Activated CD8-positive, alpha-beta memory T cell treated with anti-CD3 and anti-CD28 coated beads for 36 hours (primary cell): ENCODE measurements around the gene DDX21. TPM values are rescaled to one million over a fixed set of nuclear protein-coding genes. Genes with fewer than 3 reads are reported as not detected.
"Not testable (repeated sequence)": the region's sequence is repeated elsewhere in the genome, so short reads cannot be mapped to it uniquely, and the experiment has no call there.

Experiments
- CTCF ChIA-PET: fragments of 350-600 bp; sonication (Branson Sonifier 250); formaldehyde crosslinking; loops from one replicate; lab custom pipeline; 2021; ENCODE audit warnings: antibody characterized with exemption; lab: Charles Lee
- POLR2A ChIA-PET: fragments of 350-600 bp; sonication (Branson Sonifier 250); formaldehyde crosslinking; loops from one replicate; lab custom pipeline; 2021; ENCODE audit warnings: antibody characterized with exemption; lab: Charles Lee
- total RNA-seq, 2 experiments: library from RNA; stranded (reverse); gene quantifications; one replicate each; pipeline ENCODE4 v1.2.3, GENCODE V29; 2021

The DDX21 gene
- total RNA-seq, 2 experiments from 2014 or later: 287 to 290 TPM

DNA sequence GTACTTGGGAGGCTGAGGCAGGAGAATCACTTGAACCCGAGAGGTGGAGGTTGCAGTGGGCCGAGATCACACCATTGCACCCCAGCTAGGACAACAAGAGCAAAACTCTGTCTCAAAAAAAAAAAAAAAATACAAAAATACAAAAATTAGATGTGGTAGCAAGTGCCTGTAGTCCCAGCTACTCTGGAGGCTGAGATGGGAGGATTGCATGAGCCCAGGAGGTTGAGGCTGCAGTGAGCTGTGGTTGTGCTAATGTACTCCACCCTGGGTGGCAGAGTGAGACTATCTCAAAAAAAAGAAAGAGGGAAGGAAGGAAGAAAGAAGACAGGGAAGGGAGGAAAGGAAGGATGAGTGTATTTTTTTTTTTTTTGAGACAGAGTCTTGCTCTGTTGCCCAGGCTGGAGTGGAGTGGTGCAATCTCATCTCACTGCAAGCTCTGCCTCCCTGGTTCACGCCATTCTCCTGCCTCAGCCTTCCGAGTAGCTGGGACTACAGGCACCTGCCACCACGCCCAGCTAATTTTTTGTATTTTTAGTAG is 20.0 kb downstream of the DDX21 start:
- CTCF ChIA-PET: not testable (repeated sequence)
- POLR2A ChIA-PET: interaction anchor here (0.7 to 1.2 kb wide), 2 partner anchors 25 to 179 kb away, joined by 3 read pairs; no protein-coding TSS in a partner anchor

GRCh38 chr10:68979738-68980137 is 23.8 kb downstream of the DDX21 start:
- POLR2A ChIA-PET, CTCF ChIA-PET: not testable (repeated sequence)

DNA sequence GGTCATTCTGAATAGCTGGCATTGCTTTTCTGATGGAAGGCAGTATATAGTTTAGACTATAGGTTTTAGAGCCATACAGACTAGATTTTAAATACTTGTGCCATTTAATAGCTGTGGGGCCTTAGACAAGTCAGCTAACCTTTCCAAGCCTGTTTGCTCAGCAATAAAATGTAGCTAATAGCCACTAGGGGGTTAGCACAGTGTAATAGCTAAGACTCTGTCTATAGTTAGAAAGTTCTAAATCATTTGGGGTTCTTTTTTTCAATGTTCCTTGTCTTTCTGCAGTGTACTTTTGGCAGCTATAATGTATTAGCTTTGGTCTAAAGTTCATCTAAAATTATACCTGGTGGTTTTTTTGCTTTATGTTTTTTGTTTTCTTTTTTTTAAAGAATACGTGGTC is 25.1 kb downstream of the DDX21 start:
- ChIA-PET CTCF (interaction anchor here (0.5 to 1.4 kb wide), 2 partner anchors 10 to 137 kb away, joined by 5 read pairs; no protein-coding TSS in a partner anchor), POLR2A (interaction anchor here (0.6 to 0.8 kb wide), 2 partner anchors 23 to 63 kb away, joined by 3 to 4 read pairs; no protein-coding TSS in a partner anchor)

DNA sequence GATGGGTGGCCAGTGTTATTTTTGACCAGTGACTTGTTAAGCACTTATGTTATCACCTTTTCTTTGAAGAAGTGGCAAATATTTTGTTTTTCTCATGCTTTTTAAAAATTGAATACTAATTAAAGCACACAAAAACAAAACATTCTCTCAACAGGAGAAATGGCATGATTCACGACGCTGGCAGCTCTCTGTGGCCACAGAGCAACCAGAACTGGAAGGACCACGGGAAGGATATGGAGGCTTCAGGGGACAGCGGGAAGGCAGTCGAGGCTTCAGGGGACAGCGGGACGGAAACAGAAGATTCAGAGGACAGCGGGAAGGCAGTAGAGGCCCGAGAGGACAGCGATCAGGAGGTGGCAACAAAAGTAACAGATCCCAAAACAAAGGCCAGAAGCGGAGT is 26.4 kb downstream of the DDX21 start:
- ChIA-PET CTCF (no interaction called here), POLR2A (no interaction called here)

GRCh38 chr10:68987611-68988010 is 31.6 kb downstream of the DDX21 start:
- ChIA-PET POLR2A (interaction anchor here (0.6 to 1.0 kb wide), 3 partner anchors 26 to 105 kb away, joined by 3 to 7 read pairs (median 6); partner anchors contain the start of gene DDX21), CTCF (interaction anchor here (0.6 to 1.5 kb wide), 4 partner anchors 31 to 147 kb away, joined by 3 to 4 read pairs (median 3); partner anchors contain the start of gene DDX21)

- CTCF ChIA-PET: interaction anchor here (1.1 to 1.2 kb wide), 2 partner anchors 15 to 28 kb away, joined by 3 to 4 read pairs; no protein-coding TSS in a partner anchor
- POLR2A ChIA-PET: interaction anchor here (0.6 kb wide), 1 partner anchor 31 kb away, joined by 3 read pairs; no protein-coding TSS in a partner anchor
Observed at GRCh38 chr10:68988530-68989316, 32.8 kb downstream of the DDX21 start, which contains the start of gene KIFBP. TSS of gene KIFBP (plus strand) at chr10:68988803. CDS start at chr10:68988833, 30 bp downstream.

DNA sequence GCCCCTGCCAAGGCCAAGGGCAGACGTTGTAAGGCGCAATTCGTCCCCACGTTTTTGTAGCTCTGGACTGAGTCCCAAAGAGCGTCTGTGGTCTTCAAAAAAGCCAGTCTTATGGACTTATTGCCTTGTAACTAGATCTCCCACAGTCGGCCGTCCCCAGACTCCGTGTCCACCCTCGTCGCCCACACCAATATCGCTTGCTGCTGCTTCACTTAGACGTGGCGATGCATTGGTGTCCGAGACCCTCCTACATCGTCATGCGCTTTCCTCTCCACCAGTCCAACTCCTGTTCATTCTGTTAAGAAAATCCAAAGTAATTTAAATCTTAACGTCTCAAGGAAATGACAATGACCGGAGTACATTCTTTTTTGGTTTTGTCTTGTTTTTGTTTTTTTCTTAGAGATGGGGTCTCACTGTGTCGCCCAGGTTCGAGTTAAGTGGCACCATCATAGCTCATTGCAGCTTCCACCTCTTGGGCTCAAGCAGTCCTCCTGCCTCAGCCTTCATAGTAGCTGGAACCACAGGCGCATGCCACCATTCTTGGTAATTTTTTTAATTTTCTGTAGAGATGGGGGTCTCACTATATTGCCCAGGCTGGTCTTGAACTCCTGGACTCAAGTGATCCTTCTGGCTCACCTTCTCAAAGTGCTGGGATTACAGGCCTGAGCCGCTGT is 33.5 kb downstream of the DDX21 start:
- ChIA-PET CTCF (interaction anchor here (1.1 to 1.2 kb wide), 2 partner anchors 15 to 28 kb away, joined by 3 to 4 read pairs; no protein-coding TSS in a partner anchor), POLR2A (interaction anchor here (0.6 kb wide), 1 partner anchor 31 kb away, joined by 3 read pairs; no protein-coding TSS in a partner anchor)

GRCh38 chr10:68992636-68993440 is 36.9 kb downstream of the DDX21 start:
- ChIA-PET POLR2A (no interaction called here), CTCF (interaction anchor here (0.6 to 1.0 kb wide), 4 partner anchors 16 to 195 kb away, joined by 3 read pairs; no protein-coding TSS in a partner anchor)

DNA sequence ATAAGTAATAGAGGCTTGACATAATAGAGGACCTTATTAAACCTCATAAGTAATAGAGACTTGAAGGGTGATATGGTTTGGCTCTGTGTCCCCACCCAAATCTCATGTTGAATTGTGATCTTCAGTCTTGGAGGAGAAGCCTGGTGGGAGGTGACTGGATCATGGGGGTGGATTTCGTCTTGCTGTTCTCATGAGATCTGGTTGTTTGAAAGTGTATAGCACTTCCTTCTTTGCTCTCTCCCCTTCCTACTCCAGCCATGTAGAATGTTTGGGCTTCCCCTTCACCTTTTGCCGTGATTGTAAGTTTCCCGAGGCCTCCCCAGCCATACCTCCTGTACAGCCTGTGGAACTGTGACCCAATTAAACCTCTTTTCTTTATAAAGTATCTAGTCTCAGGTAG is 41.2 kb downstream of the DDX21 start:
- POLR2A ChIA-PET: no interaction called here
- CTCF ChIA-PET: no interaction called here

DNA sequence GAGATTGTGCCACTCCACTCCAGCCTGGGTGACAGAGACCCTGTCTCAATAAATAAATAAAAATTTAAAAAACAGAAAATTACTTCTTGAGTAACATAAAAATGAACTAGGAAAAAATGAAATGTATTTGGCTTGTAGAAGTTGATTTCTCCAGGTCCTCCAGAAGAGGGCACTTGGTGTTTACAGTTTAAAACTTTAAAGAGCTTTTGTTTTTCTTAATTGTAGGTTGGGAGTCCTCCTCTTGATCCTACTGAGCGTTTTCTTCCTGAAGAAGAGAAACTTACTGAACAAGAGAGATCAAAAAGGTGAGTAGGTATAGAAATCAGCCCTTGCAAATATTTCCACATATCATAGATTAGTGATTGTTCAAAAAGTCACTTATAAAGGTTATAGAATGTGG is 48.9 kb downstream of the DDX21 start:
- ChIA-PET POLR2A (interaction anchor here (1.2 kb wide), 1 partner anchor 86 kb away, joined by 4 read pairs; no protein-coding TSS in a partner anchor), CTCF (interaction anchor here (0.6 to 4.2 kb wide), 12 partner anchors 10 to 133 kb away, joined by 3 to 53 read pairs (median 4); partner anchors contain the start of gene SRGN)

- POLR2A ChIA-PET: interaction anchor here (0.5 kb wide), 1 partner anchor 604 kb away, joined by 6 read pairs; no protein-coding TSS in a partner anchor
- CTCF ChIA-PET: interaction anchor here (0.6 to 4.2 kb wide), 8 partner anchors 9 to 117 kb away, joined by 3 to 53 read pairs (median 4); no protein-coding TSS in a partner anchor
Observed at GRCh38 chr10:69005704-69006485, 49.9 kb downstream of the DDX21 start.

DNA sequence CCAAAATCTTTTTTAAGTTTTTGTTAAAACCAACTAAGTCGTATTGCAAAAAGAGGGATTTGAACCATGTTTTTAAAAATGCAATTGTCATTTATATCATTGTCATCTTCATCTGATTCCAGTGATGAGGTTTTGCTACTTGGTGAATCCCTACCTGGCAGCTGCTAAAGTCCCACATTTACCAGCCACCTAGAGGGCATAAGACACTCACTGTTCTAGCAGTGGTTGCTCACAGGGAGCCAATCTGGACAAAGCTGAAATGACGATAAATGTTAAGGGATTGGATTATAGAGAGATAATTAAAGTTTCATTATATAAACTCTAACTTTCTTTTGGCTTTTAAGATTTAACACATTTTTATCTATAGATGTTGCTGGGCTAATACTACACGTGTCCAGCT is 51.3 kb downstream of the DDX21 start:
- POLR2A ChIA-PET: interaction anchor here (0.6 kb wide), 1 partner anchor 141 kb away, joined by 4 read pairs; no protein-coding TSS in a partner anchor
- CTCF ChIA-PET: interaction anchor here (1.1 to 4.2 kb wide), 3 partner anchors 34 to 88 kb away, joined by 3 to 53 read pairs (median 6); no protein-coding TSS in a partner anchor

DNA sequence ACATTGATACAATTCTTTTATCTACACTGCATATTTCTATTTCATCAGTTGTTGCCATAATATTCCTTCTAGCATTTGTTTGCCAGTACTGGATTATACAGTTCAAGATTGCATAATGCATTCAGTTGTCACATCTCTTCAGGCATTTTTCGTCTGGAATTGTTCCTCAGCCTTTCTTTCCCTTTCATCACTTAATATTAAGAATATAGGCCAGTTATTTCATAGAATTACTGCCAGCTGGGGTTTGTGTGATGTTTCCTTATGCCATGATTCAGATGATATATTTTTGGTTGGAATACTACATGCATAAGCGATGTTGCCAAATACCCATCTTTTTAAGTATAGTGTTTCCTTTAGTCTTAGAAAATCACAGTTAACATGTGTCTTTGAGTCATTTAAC is 53.4 kb downstream of the DDX21 start:
- POLR2A ChIA-PET: no interaction called here
- CTCF ChIA-PET: no interaction called here

DNA sequence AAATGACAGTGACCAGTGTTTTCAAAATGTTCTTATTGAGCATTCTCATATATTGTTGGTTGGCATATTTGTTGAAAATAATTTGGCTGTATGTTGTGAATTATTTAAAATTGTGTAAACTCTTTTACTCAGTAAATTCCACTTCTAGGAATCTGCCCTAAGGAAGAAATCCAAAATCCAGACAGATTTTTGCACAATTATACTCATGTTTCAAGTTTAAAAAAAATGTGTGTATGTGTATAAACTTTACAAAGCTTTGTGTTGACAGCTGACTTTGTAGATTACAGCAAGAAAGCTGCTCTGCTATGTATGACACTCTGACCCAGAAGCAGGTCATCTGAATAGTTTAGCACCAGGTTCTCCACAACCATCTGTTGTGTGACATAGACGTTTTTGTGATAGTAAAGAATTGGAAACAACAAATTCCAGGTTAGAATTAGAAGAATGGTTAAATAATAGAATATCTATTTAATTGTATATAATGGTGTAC is 54.2 kb downstream of the DDX21 start:
- ChIA-PET CTCF (interaction anchor here (0.6 kb wide), 1 partner anchor 272 kb away, joined by 3 read pairs; no protein-coding TSS in a partner anchor), POLR2A (no interaction called here)

DNA sequence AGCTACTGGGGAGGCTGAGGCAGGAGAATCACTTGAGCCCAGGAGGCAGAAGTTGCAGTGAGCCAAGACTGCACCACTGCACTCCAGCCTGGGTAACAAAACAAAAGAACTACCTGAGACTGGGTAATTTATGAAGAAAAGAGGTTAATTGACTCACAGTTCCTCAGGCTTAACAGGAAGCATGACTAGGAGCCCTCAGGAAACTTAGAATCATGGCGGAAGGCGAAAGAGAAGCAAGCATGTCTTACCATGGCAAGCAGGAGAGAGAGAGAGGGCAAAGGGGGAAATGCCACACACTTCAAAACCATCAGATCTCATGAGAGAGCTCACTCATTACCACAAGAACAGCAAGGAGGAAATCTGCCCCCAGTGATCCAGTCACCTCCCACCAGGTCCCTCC is 56.8 kb downstream of the DDX21 start:
- CTCF ChIA-PET, POLR2A ChIA-PET: not testable (repeated sequence)

GRCh38 chr10:69014171-69014570 is 58.2 kb downstream of the DDX21 start:
- POLR2A ChIA-PET: no interaction called here
- CTCF ChIA-PET: interaction anchor here (1.0 to 1.7 kb wide), 2 partner anchors 9 to 65 kb away, joined by 3 to 9 read pairs; no protein-coding TSS in a partner anchor

GRCh38 chr10:69018613-69019012 is 62.6 kb downstream of the DDX21 start:
- POLR2A ChIA-PET: no interaction called here
- CTCF ChIA-PET: no interaction called here
